PFSK-1 (cell line): Measurements from ENCODE around the gene TUBGCP3.

Source experiments
- POLR2AphosphoS5 ChIP-seq: IDR thresholded peaks from 2 replicates; pipeline ENCODE4 v1.6.1; 2012; ENCODE audit warnings: low read depth, mild to moderate bottlenecking, control low read depth, low read length, moderate library complexity
- REST ChIP-seq, 2 experiments: IDR thresholded peaks; 2 replicates each; pipeline versions ENCODE4 v1.6.1 to v1.8.0; 2011 to 2012; ENCODE audit warnings: low read depth in 2 of 2, low read length in 2 of 2, control low read depth in 1 of 2, inconsistent platforms in 1 of 2, mild to moderate bottlenecking in 1 of 2, moderate library complexity in 1 of 2; ENCODE audit not compliant: insufficient read depth in 1 of 2
- TAF1 ChIP-seq: IDR thresholded peaks from 2 replicates; pipeline ENCODE4 v1.6.1; 2012; ENCODE audit warnings: low read length, control low read depth, borderline replicate concordance; ENCODE audit not compliant: insufficient read depth

GRCh38 chr13:112619730-112620631, 32.0 kb upstream of the TUBGCP3 start:
- TF ChIP-seq POLR2AphosphoS5 (no peak), TAF1 (no peak), REST (IDR thresholded peaks at IDR 0.05; ENCODE audit: insufficient read depth in 1 of 2, low read depth in 2 of 2, low read length in 2 of 2) (no peak)
